ENCODE results near the gene BARX2.

Gene BARX2

DNA sequence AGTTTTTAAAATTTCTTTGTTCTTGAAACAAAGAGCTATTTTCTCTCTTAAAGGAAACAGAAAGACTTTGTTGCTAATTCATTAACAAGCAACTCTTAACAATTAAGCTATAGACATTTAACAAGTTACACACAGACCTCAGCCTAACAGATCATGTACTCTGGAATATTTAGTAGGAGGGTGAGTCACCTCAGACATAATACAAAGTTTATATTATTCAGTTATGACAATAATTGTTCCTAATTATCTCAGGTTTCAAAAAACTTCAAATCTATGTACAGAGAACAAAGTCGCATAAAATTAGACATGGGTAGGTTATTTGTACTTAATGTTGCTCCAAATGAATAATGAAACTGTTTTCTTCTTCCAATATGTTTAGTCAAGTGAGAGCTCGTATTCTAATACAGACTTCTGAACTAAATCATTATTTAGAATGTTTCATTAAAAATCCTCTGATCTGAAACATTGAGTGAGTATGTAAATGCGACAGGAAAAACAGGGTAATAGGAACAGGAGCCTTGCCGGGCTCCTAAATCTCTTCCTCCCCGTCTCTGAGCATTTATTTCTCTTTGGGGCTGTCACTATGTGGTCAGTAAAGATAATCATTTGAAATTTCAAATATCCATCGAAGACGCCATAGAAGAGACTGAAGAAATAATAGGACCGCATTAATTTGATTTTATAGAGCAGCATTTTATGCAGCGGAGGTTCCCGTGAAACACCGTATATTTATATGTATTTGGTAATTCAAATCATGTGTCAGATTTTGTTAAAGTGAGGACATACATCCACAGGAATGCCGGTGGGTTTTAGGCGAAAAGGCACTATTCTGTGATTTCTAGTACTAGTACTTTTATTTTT lies 8.7 kb upstream of the BARX2 start:
- DNase-seq (ENCODE audit: low read depth) = no peak
- TF ChIP-seq, protein P1, sequence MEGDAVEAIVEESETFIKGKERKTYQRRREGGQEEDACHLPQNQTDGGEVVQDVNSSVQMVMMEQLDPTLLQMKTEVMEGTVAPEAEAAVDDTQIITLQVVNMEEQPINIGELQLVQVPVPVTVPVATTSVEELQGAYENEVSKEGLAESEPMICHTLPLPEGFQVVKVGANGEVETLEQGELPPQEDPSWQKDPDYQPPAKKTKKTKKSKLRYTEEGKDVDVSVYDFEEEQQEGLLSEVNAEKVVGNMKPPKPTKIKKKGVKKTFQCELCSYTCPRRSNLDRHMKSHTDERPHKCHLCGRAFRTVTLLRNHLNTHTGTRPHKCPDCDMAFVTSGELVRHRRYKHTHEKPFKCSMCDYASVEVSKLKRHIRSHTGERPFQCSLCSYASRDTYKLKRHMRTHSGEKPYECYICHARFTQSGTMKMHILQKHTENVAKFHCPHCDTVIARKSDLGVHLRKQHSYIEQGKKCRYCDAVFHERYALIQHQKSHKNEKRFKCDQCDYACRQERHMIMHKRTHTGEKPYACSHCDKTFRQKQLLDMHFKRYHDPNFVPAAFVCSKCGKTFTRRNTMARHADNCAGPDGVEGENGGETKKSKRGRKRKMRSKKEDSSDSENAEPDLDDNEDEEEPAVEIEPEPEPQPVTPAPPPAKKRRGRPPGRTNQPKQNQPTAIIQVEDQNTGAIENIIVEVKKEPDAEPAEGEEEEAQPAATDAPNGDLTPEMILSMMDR (IDR thresholded peaks at IDR 0.05; ENCODE audit: low read length, missing control alignments) = no peak
- H3K4me3 ChIP-seq (replicated peaks; ENCODE audit: low read depth, low read length) = no peak overlapping the region

DNA sequence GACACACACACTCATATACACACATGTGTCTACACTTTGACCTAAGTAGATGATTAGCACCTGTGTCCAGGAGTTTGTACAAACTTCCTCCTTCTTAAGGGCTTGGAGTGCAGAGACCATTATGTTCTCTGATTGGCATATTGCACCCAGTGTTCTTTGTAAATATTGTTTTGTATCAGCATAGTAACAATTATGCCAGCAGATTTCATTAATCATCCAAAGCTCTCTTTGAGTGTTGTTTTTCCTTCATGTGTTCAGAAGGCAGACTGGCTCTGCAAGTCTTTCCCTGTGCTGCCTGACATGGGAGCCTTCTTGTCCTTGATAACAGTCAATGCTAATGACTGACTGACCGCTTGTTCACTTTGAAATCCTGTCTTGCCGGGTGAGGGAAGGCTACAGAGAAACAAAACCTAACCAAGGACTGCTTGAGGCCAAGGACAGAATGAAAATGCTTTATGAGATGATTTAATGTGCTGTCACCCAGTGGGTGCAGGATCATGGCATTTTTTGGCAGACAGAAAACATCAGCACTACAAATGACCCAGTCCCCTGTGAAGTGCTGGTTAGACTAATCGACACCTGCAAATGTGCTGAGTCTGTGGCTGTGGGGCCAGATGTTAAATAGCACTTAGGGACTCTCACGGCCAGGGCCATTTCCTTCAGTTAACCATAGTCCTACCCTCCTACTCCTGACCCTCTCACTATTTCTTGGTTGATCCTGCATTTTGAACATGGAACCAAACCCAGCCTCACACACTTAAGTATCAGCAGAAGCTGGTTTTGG lies 6.6 kb upstream of the BARX2 start:
- no peak for DNase-seq (ENCODE audit: low read depth)
- TF ChIP-seq, protein P1 (IDR thresholded peaks at IDR 0.05; ENCODE audit: low read length, missing control alignments) = no peak
- H3K4me3 ChIP-seq (replicated peaks; ENCODE audit: low read depth, low read length) = no peak overlapping the region

DNA sequence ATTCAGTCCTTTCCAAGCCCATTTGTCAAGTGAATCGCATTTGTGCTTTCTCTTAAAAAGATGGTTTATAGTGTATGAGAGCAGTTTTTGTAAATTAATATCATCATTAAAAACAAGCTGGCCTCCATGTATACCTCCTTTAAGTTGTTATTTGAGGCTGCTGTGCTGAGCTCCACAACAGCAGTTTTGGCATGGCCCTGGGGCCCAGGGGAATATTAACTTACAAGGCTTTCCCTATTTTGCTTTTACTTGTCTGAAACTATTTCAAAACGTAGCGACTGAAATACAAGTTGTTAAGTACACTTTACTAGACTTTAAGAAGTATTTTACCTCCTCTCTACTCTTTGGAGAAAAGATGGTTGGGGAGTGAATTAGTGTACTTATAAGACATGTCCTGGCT lies 4.9 kb upstream of the BARX2 start:
- TF ChIP-seq, protein P1 (IDR thresholded peaks at IDR 0.05; ENCODE audit: low read length, missing control alignments) = no peak
- no peak overlapping the region for H3K4me3 ChIP-seq (replicated peaks; ENCODE audit: low read depth, low read length)
- no peak for DNase-seq (ENCODE audit: low read depth)

DNA sequence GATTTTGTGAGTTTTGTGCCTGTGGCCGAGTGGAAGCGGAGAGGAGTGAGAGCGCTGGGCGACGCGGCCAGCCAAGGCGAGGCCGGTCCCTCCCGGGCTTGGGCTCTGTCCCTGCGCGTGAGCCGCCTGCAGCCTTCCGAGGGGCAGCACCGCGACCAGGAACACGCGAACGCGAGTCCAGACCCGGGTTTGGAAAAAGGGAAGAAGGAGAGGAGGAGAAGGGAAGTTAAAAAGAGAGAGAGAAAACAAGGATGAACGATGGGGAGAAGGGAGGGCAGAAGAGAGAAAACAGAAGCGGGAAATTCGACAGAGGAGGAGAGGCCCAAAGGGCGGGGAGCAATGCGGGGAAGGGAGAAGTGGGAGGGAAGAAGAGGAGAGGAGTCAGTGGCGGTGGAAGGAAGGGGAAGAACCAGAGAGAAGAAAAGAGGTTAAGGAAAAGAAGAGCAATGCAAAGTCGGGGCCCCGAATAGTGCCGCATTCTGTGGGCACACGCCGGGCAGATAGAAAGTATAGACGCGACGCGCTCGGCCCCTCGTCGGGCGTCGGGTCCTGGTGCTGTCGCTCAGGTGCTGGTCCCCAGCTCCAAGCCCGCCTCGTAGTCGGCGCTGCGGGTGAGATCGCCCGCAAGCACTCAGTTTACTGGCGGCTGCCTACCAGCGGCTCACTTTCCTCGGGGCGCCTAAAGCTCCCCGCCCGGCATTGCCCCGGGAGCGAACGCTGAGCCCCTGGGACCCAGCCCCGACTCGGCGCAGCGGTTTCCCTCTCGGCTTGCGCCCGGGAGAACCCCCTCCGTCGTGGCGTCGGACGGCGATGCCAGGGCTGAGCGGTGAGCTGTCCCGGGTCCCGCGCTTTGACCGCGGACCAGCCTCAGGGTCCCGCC lies 2.8 kb upstream of the BARX2 start:
- TF ChIP-seq, protein P1 (IDR thresholded peaks at IDR 0.05; ENCODE audit: low read length, missing control alignments) = no peak
- DNase-seq (ENCODE audit: low read depth) = no peak
- H3K4me3 ChIP-seq (replicated peaks; ENCODE audit: low read depth, low read length) = peak overlapping the region; percentile 10

DNA sequence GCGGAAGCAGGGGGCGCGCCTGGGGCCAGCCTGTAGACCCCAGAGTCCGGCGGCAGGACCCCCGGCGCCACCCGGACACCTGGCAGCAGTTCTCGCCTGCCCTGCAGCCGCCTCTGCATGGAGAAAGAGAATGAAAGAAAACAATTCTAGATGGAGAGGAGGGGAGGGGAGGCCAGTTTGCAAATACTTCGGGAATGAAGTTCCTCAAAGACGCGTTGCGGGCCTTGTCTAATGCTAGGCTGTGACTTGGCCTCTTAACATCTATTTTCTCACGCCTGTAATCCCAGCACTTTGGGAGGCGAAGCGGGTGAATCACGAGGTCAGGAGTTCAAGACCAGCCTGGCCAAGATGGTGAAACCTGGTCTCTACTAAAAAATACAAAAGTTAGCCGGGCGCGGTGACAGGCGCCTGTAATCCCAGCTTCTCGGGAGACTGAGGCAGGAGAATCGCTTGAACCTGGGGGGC lies 2.1 kb upstream of the BARX2 start:
- TF ChIP-seq, protein P1 (IDR thresholded peaks at IDR 0.05; ENCODE audit: low read length, missing control alignments) = no peak
- H3K4me3 ChIP-seq (replicated peaks; ENCODE audit: low read depth, low read length) = peak overlapping the region; percentile 29
- no peak for DNase-seq (ENCODE audit: low read depth)

Data from fibroblast of pulmonary artery (primary cell).